Liver (tissue), 9 donors: ENCODE data around the gene BTBD9. TPM values are rescaled to one million over a fixed set of nuclear protein-coding genes. Genes with fewer than 3 reads are reported as not detected.

Experiments used
- DNase-seq: peaks from one replicate; pipeline ENCODE4 v3.0.0-alpha.2; 2017; ENCODE audit warnings: low spot score
- H3K27ac ChIP-seq, 2 donors: one replicate each; pipeline ENCODE4 v1.7.0; 2013; ENCODE audit warnings: inconsistent platforms in 2 of 2, low read length in 2 of 2, control low read depth in 1 of 2, low read depth in 1 of 2, mild to moderate bottlenecking in 1 of 2
- H3K27me3 ChIP-seq, 4 donors: one replicate each; pipeline versions ENCODE4 v1.6.1 to v1.7.0; 2013; ENCODE audit warnings: low read length in 3 of 4, inconsistent platforms in 1 of 4, mild to moderate bottlenecking in 1 of 4, moderate library complexity in 1 of 4; ENCODE audit not compliant: control insufficient read depth in 4 of 4, insufficient read depth in 4 of 4
- H3K36me3 ChIP-seq, 4 donors: one replicate each; pipeline versions ENCODE4 v1.6.1 to v1.7.0; 2013; ENCODE audit warnings: low read length in 3 of 4, mild to moderate bottlenecking in 3 of 4, low read depth in 1 of 4, moderate library complexity in 1 of 4; ENCODE audit not compliant: control insufficient read depth in 4 of 4, insufficient read depth in 3 of 4
- H3K4me1 ChIP-seq, 4 donors: one replicate each; pipeline versions ENCODE4 v1.6.1 to v1.7.0; 2013; ENCODE audit warnings: low read length in 3 of 4, mild to moderate bottlenecking in 3 of 4, moderate library complexity in 1 of 4; ENCODE audit not compliant: control insufficient read depth in 4 of 4, insufficient read depth in 4 of 4
- H3K4me3 ChIP-seq, 3 donors: one replicate each; pipeline versions ENCODE4 v1.6.1 to v1.7.0; 2013; ENCODE audit warnings: low read length in 3 of 3, control low read depth in 1 of 3, low read depth in 1 of 3, mild to moderate bottlenecking in 1 of 3
- H3K9ac ChIP-seq, 2 donors: one replicate each; pipeline ENCODE4 v1.7.0; 2013; ENCODE audit warnings: low read length in 2 of 2, mild to moderate bottlenecking in 2 of 2, moderate library complexity in 2 of 2, control low read depth in 1 of 2, low read depth in 1 of 2
- H3K9me3 ChIP-seq, 4 donors: one replicate each; pipeline versions ENCODE4 v1.6.1 to v1.7.0; 2013; ENCODE audit warnings: low read length in 3 of 4; ENCODE audit not compliant: control insufficient read depth in 4 of 4
- ATF3 ChIP-seq: IDR thresholded peaks from 2 replicates; pipeline ENCODE4 v1.6.1; 2016; ENCODE audit warnings: antibody characterized with exemption
- CTCF ChIP-seq: fragments of 150-350 bp; IDR thresholded peaks from 2 replicates; pipeline ENCODE4 v1.5.1; 2017; ENCODE audit warnings: improper control_type of control experiment, low read depth, low read length; ENCODE audit not compliant: missing input control
- FOXA1 ChIP-seq: IDR thresholded peaks from 2 replicates; pipeline ENCODE4 v1.6.1; 2016; ENCODE audit warnings: antibody characterized with exemption
- FOXA2 ChIP-seq: IDR thresholded peaks from 2 replicates; pipeline ENCODE4 v1.6.1; 2016; ENCODE audit warnings: antibody characterized with exemption
- HNF4A ChIP-seq, 2 donors: conservative IDR thresholded peaks; 2 replicates each; pipeline ENCODE4 v1.6.1; 2016; ENCODE audit warnings: antibody characterized with exemption in 2 of 2, mild to moderate bottlenecking in 2 of 2
- HNF4G ChIP-seq: IDR thresholded peaks from 2 replicates; pipeline ENCODE4 v1.6.1; 2016; ENCODE audit warnings: antibody characterized with exemption
- JUND ChIP-seq, 2 donors: IDR thresholded peaks; 2 replicates each; pipeline ENCODE4 v1.6.1; 2016; ENCODE audit warnings: antibody characterized with exemption in 2 of 2
- NR2F2 ChIP-seq: IDR thresholded peaks from 2 replicates; pipeline ENCODE4 v1.6.1; 2016; ENCODE audit warnings: antibody characterized with exemption
- RAD21 ChIP-seq, 2 donors: IDR thresholded peaks; 2 replicates each; pipeline ENCODE4 v1.6.1; 2016; ENCODE audit warnings: antibody characterized with exemption in 2 of 2, mild to moderate bottlenecking in 2 of 2
- RXRA ChIP-seq, 2 donors: IDR thresholded peaks; 2 replicates each; pipeline ENCODE4 v1.6.1; 2017 to 2018; ENCODE audit warnings: antibody characterized with exemption in 2 of 2, mild to moderate bottlenecking in 1 of 2
- SP1 ChIP-seq: IDR thresholded peaks from 2 replicates; pipeline ENCODE4 v1.6.1; 2018; ENCODE audit warnings: antibody characterized with exemption, mild to moderate bottlenecking
- TAF1 ChIP-seq: conservative IDR thresholded peaks from 2 replicates; pipeline ENCODE4 v1.6.1; 2016; ENCODE audit warnings: antibody characterized with exemption, mild to moderate bottlenecking
- YY1 ChIP-seq: IDR thresholded peaks from 2 replicates; pipeline ENCODE4 v1.6.1; 2016; ENCODE audit warnings: antibody characterized with exemption, mild to moderate bottlenecking
- WGBS: extraction: QIAGEN DNeasy Blood & Tissue Kit; methylation state at CpG from one replicate; pipeline ENCODE4 v1.1.7; 2013; 5-methylcytosine and 5-hydroxymethylcytosine counted together
- polyA plus RNA-seq, 2 donors: library from polyadenylated mRNA; stranded (reverse) in 1 of 2; unstranded in 1 of 2; fragments of 200-250 nt in 1 of 2; fragments of >200 nt in 1 of 2; fragmentation: Nextera tagmentation in 1 of 2; extraction: Ambion mirVana in 1 of 2; gene quantifications; one replicate each; pipeline versions ENCODE4 v1.2.1 to v1.2.3, GENCODE V29; 2013 to 2015
- total RNA-seq, 2 donors: library from RNA; depleted of rRNA; stranded (reverse); fragments of >200 nt; gene quantifications; one replicate each; pipeline ENCODE4 v1.2.3, GENCODE V29; 2014
- TF ChIP-seq, protein P1 (sequence below): IDR thresholded peaks from 2 replicates; pipeline ENCODE4 v1.6.1; 2016; ENCODE audit warnings: antibody characterized with exemption
- TF ChIP-seq, protein P2 (sequence below): IDR thresholded peaks from 2 replicates; pipeline ENCODE4 v1.6.1; 2016; ENCODE audit warnings: antibody characterized with exemption, mild to moderate bottlenecking
- TF ChIP-seq, protein P3 (sequence below): IDR thresholded peaks from 2 replicates; pipeline ENCODE4 v1.6.1; 2016; ENCODE audit warnings: antibody characterized with exemption
- donor health status: healthy.
- donor health status: healthy.
- donor health status: healthy.
- donor health status: healthy.
- donor health status: healthy.

Gene BTBD9
- total and polyA plus RNA-seq, 4 donors = 2.0 to 12.4 (median 5.7) TPM

GRCh38 chr6:38163186-38164130 is 476.3 kb downstream of the BTBD9 start:
- H3K4me3 ChIP-seq = no peak overlapping the region
- no peak for TF ChIP-seq CTCF
- TF ChIP-seq FOXA1 = no peak
- no peak for TF ChIP-seq RAD21 (IDR thresholded peaks at IDR 0.05)
- no peak for TF ChIP-seq ATF3
- no peak for TF ChIP-seq YY1
- no peak for TF ChIP-seq NR2F2
- no peak for TF ChIP-seq FOXA2
- TF ChIP-seq HNF4G = no peak
- no peak for TF ChIP-seq SP1
- TF ChIP-seq, protein P1, sequence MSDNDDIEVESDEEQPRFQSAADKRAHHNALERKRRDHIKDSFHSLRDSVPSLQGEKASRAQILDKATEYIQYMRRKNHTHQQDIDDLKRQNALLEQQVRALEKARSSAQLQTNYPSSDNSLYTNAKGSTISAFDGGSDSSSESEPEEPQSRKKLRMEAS = no peak
- TF ChIP-seq JUND (IDR thresholded peaks at IDR 0.05) = no peak
- TF ChIP-seq, protein P2, sequence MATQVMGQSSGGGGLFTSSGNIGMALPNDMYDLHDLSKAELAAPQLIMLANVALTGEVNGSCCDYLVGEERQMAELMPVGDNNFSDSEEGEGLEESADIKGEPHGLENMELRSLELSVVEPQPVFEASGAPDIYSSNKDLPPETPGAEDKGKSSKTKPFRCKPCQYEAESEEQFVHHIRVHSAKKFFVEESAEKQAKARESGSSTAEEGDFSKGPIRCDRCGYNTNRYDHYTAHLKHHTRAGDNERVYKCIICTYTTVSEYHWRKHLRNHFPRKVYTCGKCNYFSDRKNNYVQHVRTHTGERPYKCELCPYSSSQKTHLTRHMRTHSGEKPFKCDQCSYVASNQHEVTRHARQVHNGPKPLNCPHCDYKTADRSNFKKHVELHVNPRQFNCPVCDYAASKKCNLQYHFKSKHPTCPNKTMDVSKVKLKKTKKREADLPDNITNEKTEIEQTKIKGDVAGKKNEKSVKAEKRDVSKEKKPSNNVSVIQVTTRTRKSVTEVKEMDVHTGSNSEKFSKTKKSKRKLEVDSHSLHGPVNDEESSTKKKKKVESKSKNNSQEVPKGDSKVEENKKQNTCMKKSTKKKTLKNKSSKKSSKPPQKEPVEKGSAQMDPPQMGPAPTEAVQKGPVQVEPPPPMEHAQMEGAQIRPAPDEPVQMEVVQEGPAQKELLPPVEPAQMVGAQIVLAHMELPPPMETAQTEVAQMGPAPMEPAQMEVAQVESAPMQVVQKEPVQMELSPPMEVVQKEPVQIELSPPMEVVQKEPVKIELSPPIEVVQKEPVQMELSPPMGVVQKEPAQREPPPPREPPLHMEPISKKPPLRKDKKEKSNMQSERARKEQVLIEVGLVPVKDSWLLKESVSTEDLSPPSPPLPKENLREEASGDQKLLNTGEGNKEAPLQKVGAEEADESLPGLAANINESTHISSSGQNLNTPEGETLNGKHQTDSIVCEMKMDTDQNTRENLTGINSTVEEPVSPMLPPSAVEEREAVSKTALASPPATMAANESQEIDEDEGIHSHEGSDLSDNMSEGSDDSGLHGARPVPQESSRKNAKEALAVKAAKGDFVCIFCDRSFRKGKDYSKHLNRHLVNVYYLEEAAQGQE = no peak
- TF ChIP-seq RXRA (IDR thresholded peaks at IDR 0.05) = no peak
- TF ChIP-seq, protein P3, sequence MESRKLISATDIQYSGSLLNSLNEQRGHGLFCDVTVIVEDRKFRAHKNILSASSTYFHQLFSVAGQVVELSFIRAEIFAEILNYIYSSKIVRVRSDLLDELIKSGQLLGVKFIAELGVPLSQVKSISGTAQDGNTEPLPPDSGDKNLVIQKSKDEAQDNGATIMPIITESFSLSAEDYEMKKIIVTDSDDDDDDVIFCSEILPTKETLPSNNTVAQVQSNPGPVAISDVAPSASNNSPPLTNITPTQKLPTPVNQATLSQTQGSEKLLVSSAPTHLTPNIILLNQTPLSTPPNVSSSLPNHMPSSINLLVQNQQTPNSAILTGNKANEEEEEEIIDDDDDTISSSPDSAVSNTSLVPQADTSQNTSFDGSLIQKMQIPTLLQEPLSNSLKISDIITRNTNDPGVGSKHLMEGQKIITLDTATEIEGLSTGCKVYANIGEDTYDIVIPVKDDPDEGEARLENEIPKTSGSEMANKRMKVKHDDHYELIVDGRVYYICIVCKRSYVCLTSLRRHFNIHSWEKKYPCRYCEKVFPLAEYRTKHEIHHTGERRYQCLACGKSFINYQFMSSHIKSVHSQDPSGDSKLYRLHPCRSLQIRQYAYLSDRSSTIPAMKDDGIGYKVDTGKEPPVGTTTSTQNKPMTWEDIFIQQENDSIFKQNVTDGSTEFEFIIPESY = no peak
- no peak for TF ChIP-seq HNF4A (conservative IDR thresholded peaks at IDR 0.05)
- no peak for TF ChIP-seq TAF1
- 69% methylated on average over 29 of the region's 29 CpGs for WGBS
- H3K9ac ChIP-seq = no peak overlapping the region
- H3K36me3 ChIP-seq = no peaks in the 10 kb centered on the region
- H3K27ac ChIP-seq = peak overlapping the region; percentile 46 to 82
- H3K9me3 ChIP-seq = no peaks in the 10 kb centered on the region
- DNase-seq = no peak
- no peaks in the 10 kb centered on the region for H3K27me3 ChIP-seq
- peaks cover 8 to 21% (median 12%) of the 10 kb centered on the region in 4 donors for H3K4me1 ChIP-seq
